Activated T-cell treated with anti-CD3 and anti-CD28 coated beads, Interleukin-2, amount 50 U/mL, for 4 hours (primary cell): ENCODE data around the gene NEURL4. TPM values are rescaled to one million over a fixed set of nuclear protein-coding genes. Genes with fewer than 3 reads are reported as not detected.

ENCODE experiments used
- ATAC-seq, 2 donors: fragments of 200-7000 bp; cut with Tn5 transposase; one replicate each; pipeline ENCODE4 v1.10.0; 2021
- DNase-seq: peaks from one replicate; pipeline ENCODE4 v3.0.0-alpha.2; 2020
- H3K27me3 Mint-ChIP-seq: one replicate; pipeline ENCODE4 v1.8.0; 2021; ENCODE audit warnings: low read depth, mixed read lengths
- H3K36me3 Mint-ChIP-seq: one replicate; pipeline ENCODE4 v1.8.0; 2022; ENCODE audit warnings: mixed read lengths; ENCODE audit not compliant: insufficient read depth
- H3K4me1 Mint-ChIP-seq: one replicate; pipeline ENCODE4 v1.8.0; 2021; ENCODE audit warnings: low read depth, mixed read lengths
- H3K4me3 Mint-ChIP-seq: one replicate; pipeline ENCODE4 v1.8.0; 2021; ENCODE audit warnings: mild to moderate bottlenecking, moderate library complexity, mixed read lengths
- H3K9me3 Mint-ChIP-seq: one replicate; pipeline ENCODE4 v1.8.0; 2021; ENCODE audit warnings: mixed read lengths
- total RNA-seq, 3 donors: library from RNA; stranded (reverse); gene quantifications; one replicate each; pipeline ENCODE4 v1.2.1, GENCODE V29; 2021

NEURL4 gene
- total RNA-seq, 3 donors from 2014 or later: 73.1 to 88.0 (median 82.4) TPM

DNA sequence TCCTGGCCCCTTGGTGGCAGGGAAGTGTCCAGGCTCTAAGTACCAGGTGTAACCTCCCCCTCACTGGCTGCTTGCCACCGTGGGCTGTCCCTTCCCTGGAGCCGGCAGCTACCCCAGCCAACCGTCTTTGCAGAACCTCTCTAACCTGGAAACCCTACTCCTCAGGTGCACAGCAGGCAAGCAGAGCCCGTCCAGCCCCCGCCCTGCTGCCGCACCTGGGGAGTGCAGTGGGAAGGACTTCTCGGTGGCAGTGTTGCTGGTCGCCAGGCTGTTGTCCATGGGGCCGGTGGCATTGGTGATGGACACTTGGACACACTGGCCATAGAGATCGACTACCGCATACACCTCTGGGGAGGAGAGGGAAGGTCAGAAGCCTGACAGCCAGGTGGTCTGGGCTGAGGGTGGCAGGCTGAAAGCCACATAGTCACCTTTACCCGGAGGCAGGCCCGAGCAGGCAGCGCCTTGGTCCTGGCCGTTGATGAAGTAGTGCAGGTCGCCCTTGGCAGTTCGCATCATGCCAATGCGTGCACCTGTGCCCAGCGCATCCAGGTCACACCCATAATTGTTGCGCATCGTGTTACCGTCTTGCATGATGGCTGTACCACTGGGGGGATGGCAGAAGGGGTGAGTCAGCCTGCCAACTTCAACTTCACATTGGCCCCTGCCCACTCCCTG is 6.5 kb downstream of the NEURL4 start:
- ATAC-seq (no peak), DNase-seq (no peak)
- Mint-ChIP-seq H3K4me1 (peaks cover 7% of the 10 kb centered on the region), H3K27me3 (no peaks in the 10 kb centered on the region), H3K36me3 (peaks cover 21% of the 10 kb centered on the region), H3K9me3 (no peaks in the 10 kb centered on the region), H3K4me3 (no peak overlapping the region)

DNA sequence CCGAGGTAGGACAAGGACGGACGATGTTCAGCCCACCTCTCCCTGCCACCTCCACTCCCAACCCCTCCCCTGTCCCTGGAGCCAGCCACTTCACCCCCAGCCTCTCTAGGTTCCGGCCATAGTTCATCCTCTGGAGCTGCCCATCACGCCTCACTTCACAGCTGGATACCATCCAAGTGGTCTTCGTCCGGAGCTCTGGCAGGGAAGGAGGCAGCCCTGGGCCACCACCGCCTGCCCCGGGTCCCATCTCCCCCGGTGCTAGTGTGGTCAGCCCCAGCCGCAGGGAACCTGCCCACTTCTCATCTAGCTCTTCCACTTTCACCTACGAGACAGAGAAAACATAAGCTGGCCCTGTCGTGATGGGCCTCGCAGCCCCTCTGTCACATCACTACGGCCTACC is 7.7 kb downstream of the NEURL4 start:
- Mint-ChIP-seq H3K27me3 (no peaks in the 10 kb centered on the region), H3K4me1 (peaks cover 6% of the 10 kb centered on the region), H3K36me3 (peaks cover 23% of the 10 kb centered on the region), H3K4me3 (no peak overlapping the region), H3K9me3 (no peaks in the 10 kb centered on the region)
- ATAC-seq (no peak), DNase-seq (no peak)

GRCh38 chr17:7318121-7318860 is 10.8 kb downstream of the NEURL4 start:
- ATAC-seq (no peak), DNase-seq (no peak)
- H3K4me3 Mint-ChIP-seq: no peak overlapping the region
- no peaks in the 10 kb centered on the region for H3K9me3 Mint-ChIP-seq
- peaks cover 17% of the 10 kb centered on the region for H3K36me3 Mint-ChIP-seq
- peaks cover 16% of the 10 kb centered on the region for H3K4me1 Mint-ChIP-seq
- H3K27me3 Mint-ChIP-seq: no peaks in the 10 kb centered on the region

DNA sequence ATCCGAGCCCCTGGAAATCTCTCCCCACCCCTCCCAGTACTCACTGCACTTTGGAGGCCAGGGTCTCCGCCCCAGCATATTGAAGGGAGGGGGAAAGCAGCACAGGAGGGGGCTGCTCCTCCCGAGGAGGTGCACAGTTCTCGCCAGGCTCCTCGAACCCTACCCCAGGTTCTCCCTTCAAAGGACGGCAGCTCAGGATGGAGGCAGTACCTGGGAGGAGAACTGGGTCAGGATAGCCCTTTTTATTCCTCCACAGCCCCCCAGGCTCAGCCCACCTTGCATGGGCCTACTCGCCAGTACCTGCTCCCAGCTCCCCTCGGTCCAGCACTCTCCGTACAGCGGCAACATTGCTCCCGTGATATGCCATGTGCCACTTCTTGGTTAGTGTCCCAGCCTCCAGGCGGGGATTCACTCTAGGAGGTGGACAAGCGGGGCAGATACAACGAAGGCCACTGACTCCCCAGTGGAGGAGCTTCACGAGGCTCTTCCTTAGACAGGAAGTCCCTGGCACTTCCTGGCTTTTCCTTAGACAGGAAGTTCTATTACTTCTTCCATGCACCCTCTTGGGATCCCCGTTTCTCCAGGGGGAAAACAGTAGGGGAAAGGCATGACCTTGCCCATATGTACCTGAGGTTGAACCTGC is 11.9 kb downstream of the NEURL4 start:
- peaks cover 26% of the 10 kb centered on the region for H3K4me1 Mint-ChIP-seq
- ATAC-seq: no peak
- H3K36me3 Mint-ChIP-seq: peaks cover 23% of the 10 kb centered on the region
- peak overlapping the region; percentile 48 for H3K4me3 Mint-ChIP-seq
- no peaks in the 10 kb centered on the region for H3K27me3 Mint-ChIP-seq
- DNase-seq: no peak
- H3K9me3 Mint-ChIP-seq: no peaks in the 10 kb centered on the region

- H3K4me3 Mint-ChIP-seq: peak overlapping the region; percentile 87
- DNase-seq (no peak), ATAC-seq (no peak)
- no peaks in the 10 kb centered on the region for H3K9me3 Mint-ChIP-seq
- peaks cover 39% of the 10 kb centered on the region for H3K4me1 Mint-ChIP-seq
- no peaks in the 10 kb centered on the region for H3K27me3 Mint-ChIP-seq
- peaks cover 25% of the 10 kb centered on the region for H3K36me3 Mint-ChIP-seq
Observed at GRCh38 chr17:7315570-7316235, 13.4 kb downstream of the NEURL4 start.

GRCh38 chr17:7314719-7315569 is 14.2 kb downstream of the NEURL4 start, which contains the start of gene GPS2:
Gene GPS2 (minus strand): TSS chr17:7315360. CDS start chr17:7315052, 308 bp downstream.
- peaks cover 33% of the 10 kb centered on the region for H3K36me3 Mint-ChIP-seq
- peak; percentile 91 for DNase-seq
- no peaks in the 10 kb centered on the region for H3K27me3 Mint-ChIP-seq
- peaks cover 46% of the 10 kb centered on the region for H3K4me1 Mint-ChIP-seq
- H3K4me3 Mint-ChIP-seq: peak within 1 kb of the TSS; percentile 87
- no peaks in the 10 kb centered on the region for H3K9me3 Mint-ChIP-seq
- peak; percentile 76 to 77 for ATAC-seq

DNA sequence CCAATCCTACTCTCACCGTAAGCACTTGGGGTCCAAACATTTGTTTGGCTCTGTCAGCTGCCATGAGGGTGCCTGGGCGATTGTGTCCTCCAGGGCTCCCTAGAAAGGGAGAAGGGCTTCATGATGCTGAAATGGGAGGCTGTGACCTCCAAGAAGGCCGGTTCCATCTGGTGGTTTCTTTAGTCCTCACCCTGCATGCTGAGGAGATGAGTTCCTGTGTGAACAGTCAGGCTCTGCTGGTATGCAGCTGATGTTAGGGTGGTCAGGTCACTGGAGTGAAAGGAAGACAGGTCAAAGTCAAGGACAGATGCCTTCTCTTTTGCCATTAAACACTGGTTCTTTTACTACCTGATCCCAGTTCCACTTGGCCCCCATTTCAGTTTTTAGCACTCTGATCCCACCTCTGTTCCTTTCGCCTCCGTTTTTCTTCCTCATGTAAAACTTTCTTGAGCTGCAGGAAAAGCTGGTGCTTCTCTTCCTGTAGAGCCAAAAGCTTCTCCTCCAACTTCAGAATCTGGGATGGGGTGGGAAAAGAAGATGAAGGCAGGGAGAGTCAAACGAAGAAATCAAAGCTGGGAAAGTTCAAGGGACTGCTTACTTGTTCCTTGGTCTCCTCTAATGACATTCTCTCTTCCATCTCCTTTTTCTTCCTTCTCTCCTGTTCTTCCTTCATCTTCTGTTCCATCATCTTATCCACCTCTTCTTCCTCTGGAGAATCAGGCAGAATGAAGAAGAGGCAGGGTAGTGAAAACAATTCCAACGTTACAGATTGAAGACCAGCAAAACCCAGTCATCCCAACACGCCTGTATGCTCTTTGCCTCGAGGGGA is 15.0 kb downstream of the NEURL4 start:
- Mint-ChIP-seq H3K27me3 (no peaks in the 10 kb centered on the region), H3K4me3 (peak overlapping the region; percentile 87), H3K9me3 (no peaks in the 10 kb centered on the region), H3K4me1 (peaks cover 55% of the 10 kb centered on the region), H3K36me3 (peaks cover 41% of the 10 kb centered on the region)
- ATAC-seq (no peak), DNase-seq (no peak)

DNA sequence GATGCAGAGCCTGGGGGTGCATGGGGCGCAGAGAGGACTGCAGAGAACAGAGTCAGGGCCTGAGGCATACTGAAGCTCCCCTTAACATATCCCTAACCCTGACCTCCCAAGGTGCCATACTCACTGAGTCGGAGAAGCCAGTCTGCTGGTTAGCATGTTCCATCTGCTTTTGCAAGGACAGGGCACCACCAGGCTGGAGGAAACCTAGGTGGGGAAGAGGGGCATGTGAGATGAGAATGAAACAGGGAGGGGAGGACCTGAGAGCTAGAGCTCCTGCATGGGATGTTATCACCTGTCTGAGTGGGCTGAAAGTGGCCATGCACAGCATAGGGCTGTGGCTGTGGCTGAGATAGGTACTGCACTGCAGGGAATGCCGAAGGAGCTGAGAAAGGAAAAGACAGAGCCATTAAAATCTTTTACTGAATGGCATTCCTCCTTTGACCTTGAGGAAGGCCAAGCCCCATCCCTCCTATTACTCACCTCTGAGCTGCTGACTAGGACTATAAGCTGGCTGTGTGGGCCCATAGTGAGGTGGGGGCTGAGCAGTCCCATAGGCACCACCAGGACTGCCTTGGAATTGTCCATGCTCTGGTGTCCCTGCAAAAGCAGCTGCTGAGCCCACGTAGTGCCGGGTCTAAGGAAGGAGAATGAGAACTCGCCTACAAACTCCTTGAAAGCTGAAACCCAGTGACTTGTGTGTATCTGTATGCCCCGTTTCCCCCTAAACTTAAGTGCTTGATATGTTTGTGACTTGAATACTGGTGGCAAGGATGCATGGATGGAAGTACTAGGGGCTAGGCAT is 15.8 kb downstream of the NEURL4 start:
- ATAC-seq (peak; percentile 8 to 17), DNase-seq (no peak)
- Mint-ChIP-seq H3K4me1 (peaks cover 59% of the 10 kb centered on the region), H3K36me3 (peaks cover 50% of the 10 kb centered on the region), H3K27me3 (no peaks in the 10 kb centered on the region), H3K4me3 (peak overlapping the region; percentile 87), H3K9me3 (no peaks in the 10 kb centered on the region)

- H3K27me3 Mint-ChIP-seq: no peaks in the 10 kb centered on the region
- H3K4me3 Mint-ChIP-seq: peak overlapping the region; percentile 94
- H3K9me3 Mint-ChIP-seq: no peaks in the 10 kb centered on the region
- no peak for ATAC-seq
- peaks cover 59% of the 10 kb centered on the region for H3K4me1 Mint-ChIP-seq
- DNase-seq: no peak
- H3K36me3 Mint-ChIP-seq: peaks cover 50% of the 10 kb centered on the region
Observed at GRCh38 chr17:7312432-7313087, 16.6 kb downstream of the NEURL4 start.

- Mint-ChIP-seq H3K27me3 (no peaks in the 10 kb centered on the region), H3K36me3 (peaks cover 47% of the 10 kb centered on the region), H3K4me3 (peak overlapping the region; percentile 94)
Observed at GRCh38 chr17:7311110-7311705, 17.9 kb downstream of the NEURL4 start.

DNA sequence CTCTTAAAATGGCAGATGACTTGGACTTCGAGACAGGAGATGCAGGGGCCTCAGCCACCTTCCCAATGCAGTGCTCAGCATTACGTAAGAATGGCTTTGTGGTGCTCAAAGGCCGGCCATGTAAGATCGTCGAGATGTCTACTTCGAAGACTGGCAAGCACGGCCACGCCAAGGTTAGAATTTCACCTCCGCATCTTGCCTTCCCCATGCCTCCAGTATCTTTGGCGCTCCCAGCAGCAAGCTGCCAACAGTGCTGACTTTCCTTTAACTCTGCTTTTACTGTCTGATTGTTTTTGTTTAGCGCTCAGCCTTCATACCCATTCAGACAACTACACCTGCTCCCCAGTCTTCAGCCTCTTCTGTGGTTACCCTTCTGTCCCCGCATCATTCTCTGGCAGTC is 19.5 kb downstream of the NEURL4 start:
- peaks cover 60% of the 10 kb centered on the region for H3K4me1 Mint-ChIP-seq
- no peaks in the 10 kb centered on the region for H3K27me3 Mint-ChIP-seq
- peaks cover 47% of the 10 kb centered on the region for H3K36me3 Mint-ChIP-seq
- peak overlapping the region; percentile 94 for H3K4me3 Mint-ChIP-seq
- ATAC-seq (no peak), DNase-seq (no peak)
- H3K9me3 Mint-ChIP-seq: no peaks in the 10 kb centered on the region

More at GRCh38 chr17:7311110-7311705, 17.9 kb downstream of the NEURL4 start:
- DNase-seq (no peak), ATAC-seq (no peak)
- H3K4me1 Mint-ChIP-seq: peaks cover 60% of the 10 kb centered on the region
- H3K9me3 Mint-ChIP-seq: no peaks in the 10 kb centered on the region
